Measurements from ENCODE around the gene CFAP97D1. TPM values are rescaled to one million over a fixed set of nuclear protein-coding genes. Genes with fewer than 3 reads are reported as not detected.

CFAP97D1 gene
- total and polyA plus RNA-seq, 2 experiments from 2014 or later: 0.07 to 0.10 TPM

DNA sequence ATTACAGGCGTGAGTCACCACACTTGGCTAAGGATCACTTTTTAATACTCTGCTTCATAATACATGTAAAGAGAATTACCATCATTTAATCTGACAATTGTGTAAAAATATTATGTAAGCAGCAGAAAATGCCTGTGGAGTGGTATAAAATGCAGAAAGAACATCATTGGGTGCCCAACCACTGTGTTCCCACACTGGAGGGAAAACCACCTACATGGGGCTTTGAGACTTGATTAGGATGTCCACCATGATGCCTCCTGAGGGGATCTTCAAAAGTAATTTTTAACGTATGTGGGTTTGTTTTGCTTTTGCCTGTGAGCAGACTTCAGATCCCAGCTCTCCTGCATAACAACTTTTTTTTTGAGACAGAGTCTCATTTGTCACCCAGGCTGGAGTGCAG, 18.8 kb downstream of the CFAP97D1 start:
- Mint-ChIP-seq H3K4me1 (peaks cover 27% of the 10 kb centered on the region), H3K36me3 (ENCODE audit: low read depth) (peaks cover 19% of the 10 kb centered on the region; the same call in 2 of the 3 replicates), H3K9me3 (peaks cover 43% of the 10 kb centered on the region), H3K4me3 (no peak overlapping the region), H3K27me3 (ENCODE audit: insufficient read depth, low read depth, poor library complexity) (no peaks in the 10 kb centered on the region), H3K27ac (no peak overlapping the region)
- Histone ChIP-seq H3K4me3 (no peak overlapping the region), H2AFZ (no peak overlapping the region), H3K27me3 (ENCODE audit: insufficient read depth) (no peaks in the 10 kb centered on the region), H3K4me2 (no peak overlapping the region), H3K9me2 (ENCODE audit: insufficient read depth) (no peaks in the 10 kb centered on the region), H3K27ac (ENCODE audit: low read depth) (no peak overlapping the region), H3F3A (replicated peaks; ENCODE audit: low read depth) (no peaks in the 10 kb centered on the region), H3K79me2 (replicated peaks; ENCODE audit: insufficient read depth) (no peaks in the 10 kb centered on the region), H3K4me1 (ENCODE audit: insufficient read depth) (peaks cover 28% of the 10 kb centered on the region), H3K36me3 (ENCODE audit: insufficient read depth) (peaks cover 2% of the 10 kb centered on the region; the same call in 1 of the 2 replicates), H4K20me1 (replicated peaks; ENCODE audit: insufficient read depth) (no peaks in the 10 kb centered on the region)
- TF ChIP-seq EZH2phosphoT487 (IDR thresholded peaks at IDR 0.05; ENCODE audit: unreplicated experiment): no peak
- no peak for TF ChIP-seq STAT1 (IDR thresholded peaks at IDR 0.05; ENCODE audit: unreplicated experiment)
- no peak for TF ChIP-seq POLR2AphosphoS5 (IDR thresholded peaks at IDR 0.05; ENCODE audit: low read depth)
- TF ChIP-seq, protein P1, sequence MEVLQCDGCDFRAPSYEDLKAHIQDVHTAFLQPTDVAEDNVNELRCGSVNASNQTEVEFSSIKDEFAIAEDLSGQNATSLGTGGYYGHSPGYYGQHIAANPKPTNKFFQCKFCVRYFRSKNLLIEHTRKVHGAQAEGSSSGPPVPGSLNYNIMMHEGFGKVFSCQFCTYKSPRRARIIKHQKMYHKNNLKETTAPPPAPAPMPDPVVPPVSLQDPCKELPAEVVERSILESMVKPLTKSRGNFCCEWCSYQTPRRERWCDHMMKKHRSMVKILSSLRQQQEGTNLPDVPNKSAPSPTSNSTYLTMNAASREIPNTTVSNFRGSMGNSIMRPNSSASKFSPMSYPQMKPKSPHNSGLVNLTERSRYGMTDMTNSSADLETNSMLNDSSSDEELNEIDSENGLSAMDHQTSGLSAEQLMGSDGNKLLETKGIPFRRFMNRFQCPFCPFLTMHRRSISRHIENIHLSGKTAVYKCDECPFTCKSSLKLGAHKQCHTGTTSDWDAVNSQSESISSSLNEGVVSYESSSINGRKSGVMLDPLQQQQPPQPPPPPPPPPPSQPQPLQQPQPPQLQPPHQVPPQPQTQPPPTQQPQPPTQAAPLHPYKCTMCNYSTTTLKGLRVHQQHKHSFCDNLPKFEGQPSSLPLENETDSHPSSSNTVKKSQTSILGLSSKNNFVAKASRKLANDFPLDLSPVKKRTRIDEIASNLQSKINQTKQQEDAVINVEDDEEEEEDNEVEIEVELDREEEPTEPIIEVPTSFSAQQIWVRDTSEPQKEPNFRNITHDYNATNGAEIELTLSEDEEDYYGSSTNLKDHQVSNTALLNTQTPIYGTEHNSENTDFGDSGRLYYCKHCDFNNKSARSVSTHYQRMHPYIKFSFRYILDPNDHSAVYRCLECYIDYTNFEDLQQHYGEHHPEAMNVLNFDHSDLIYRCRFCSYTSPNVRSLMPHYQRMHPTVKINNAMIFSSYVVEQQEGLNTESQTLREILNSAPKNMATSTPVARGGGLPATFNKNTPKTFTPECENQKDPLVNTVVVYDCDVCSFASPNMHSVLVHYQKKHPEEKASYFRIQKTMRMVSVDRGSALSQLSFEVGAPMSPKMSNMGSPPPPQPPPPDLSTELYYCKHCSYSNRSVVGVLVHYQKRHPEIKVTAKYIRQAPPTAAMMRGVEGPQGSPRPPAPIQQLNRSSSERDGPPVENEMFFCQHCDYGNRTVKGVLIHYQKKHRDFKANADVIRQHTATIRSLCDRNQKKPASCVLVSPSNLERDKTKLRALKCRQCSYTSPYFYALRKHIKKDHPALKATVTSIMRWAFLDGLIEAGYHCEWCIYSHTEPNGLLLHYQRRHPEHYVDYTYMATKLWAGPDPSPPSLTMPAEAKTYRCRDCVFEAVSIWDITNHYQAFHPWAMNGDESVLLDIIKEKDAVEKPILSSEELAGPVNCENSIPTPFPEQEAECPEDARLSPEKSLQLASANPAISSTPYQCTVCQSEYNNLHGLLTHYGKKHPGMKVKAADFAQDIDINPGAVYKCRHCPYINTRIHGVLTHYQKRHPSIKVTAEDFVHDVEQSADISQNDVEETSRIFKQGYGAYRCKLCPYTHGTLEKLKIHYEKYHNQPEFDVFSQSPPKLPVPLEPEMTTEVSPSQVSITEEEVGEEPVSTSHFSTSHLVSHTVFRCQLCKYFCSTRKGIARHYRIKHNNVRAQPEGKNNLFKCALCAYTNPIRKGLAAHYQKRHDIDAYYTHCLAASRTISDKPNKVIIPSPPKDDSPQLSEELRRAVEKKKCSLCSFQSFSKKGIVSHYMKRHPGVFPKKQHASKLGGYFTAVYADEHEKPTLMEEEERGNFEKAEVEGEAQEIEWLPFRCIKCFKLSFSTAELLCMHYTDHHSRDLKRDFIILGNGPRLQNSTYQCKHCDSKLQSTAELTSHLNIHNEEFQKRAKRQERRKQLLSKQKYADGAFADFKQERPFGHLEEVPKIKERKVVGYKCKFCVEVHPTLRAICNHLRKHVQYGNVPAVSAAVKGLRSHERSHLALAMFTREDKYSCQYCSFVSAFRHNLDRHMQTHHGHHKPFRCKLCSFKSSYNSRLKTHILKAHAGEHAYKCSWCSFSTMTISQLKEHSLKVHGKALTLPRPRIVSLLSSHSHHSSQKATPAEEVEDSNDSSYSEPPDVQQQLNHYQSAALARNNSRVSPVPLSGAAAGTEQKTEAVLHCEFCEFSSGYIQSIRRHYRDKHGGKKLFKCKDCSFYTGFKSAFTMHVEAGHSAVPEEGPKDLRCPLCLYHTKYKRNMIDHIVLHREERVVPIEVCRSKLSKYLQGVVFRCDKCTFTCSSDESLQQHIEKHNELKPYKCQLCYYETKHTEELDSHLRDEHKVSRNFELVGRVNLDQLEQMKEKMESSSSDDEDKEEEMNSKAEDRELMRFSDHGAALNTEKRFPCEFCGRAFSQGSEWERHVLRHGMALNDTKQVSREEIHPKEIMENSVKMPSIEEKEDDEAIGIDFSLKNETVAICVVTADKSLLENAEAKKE (CRISPR knock-in tag; IDR thresholded peaks at IDR 0.05): no peak
- TF ChIP-seq, protein P2, sequence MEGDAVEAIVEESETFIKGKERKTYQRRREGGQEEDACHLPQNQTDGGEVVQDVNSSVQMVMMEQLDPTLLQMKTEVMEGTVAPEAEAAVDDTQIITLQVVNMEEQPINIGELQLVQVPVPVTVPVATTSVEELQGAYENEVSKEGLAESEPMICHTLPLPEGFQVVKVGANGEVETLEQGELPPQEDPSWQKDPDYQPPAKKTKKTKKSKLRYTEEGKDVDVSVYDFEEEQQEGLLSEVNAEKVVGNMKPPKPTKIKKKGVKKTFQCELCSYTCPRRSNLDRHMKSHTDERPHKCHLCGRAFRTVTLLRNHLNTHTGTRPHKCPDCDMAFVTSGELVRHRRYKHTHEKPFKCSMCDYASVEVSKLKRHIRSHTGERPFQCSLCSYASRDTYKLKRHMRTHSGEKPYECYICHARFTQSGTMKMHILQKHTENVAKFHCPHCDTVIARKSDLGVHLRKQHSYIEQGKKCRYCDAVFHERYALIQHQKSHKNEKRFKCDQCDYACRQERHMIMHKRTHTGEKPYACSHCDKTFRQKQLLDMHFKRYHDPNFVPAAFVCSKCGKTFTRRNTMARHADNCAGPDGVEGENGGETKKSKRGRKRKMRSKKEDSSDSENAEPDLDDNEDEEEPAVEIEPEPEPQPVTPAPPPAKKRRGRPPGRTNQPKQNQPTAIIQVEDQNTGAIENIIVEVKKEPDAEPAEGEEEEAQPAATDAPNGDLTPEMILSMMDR (conservative IDR thresholded peaks at IDR 0.05; ENCODE audit: low read depth in 2 of 2): no peak
- no peak for TF ChIP-seq ZNF331 (CRISPR knock-in tag; IDR thresholded peaks at IDR 0.05; ENCODE audit: low read depth)
- no peak for TF ChIP-seq CREB1 (CRISPR knock-in tag; IDR thresholded peaks at IDR 0.05; ENCODE audit: low read depth)
- TF ChIP-seq, protein P3, sequence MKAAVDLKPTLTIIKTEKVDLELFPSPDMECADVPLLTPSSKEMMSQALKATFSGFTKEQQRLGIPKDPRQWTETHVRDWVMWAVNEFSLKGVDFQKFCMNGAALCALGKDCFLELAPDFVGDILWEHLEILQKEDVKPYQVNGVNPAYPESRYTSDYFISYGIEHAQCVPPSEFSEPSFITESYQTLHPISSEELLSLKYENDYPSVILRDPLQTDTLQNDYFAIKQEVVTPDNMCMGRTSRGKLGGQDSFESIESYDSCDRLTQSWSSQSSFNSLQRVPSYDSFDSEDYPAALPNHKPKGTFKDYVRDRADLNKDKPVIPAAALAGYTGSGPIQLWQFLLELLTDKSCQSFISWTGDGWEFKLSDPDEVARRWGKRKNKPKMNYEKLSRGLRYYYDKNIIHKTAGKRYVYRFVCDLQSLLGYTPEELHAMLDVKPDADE (IDR thresholded peaks at IDR 0.05): no peak
- TF ChIP-seq REST (IDR thresholded peaks at IDR 0.05; ENCODE audit: unreplicated experiment): no peak
- no peak for TF ChIP-seq EZH2 (IDR thresholded peaks at IDR 0.05; ENCODE audit: low read depth, unreplicated experiment)
- TF ChIP-seq ZNF114 (CRISPR knock-in tag; IDR thresholded peaks at IDR 0.05): no peak
- no peak for TF ChIP-seq NANOG (IDR thresholded peaks at IDR 0.05; ENCODE audit: borderline replicate concordance)
- TF ChIP-seq JUNB (IDR thresholded peaks at IDR 0.05; ENCODE audit: unreplicated experiment): no peak
- no peak for DNase-seq (ENCODE audit: low spot score)
- no peak for ATAC-seq

Data from GM23338 (cell line).